DOHH2 (cell line): ENCODE data around the gene SNRNP35.

Source experiments
- CTCF ChIP-seq: fragments of 200-600 bp; sonication (generic); IDR thresholded peaks from one replicate; pipeline ENCODE4 v1.5.1; 2014; ENCODE audit warnings: antibody characterized with exemption, mild to moderate bottlenecking, low read depth, low read length; ENCODE audit not compliant: poor library complexity, severe bottlenecking
- EZH2phosphoT487 ChIP-seq: fragments of 200-600 bp; sonication (generic); IDR thresholded peaks from 2 replicates; pipeline ENCODE4 v1.6.1; 2017; ENCODE audit warnings: borderline replicate concordance, mild to moderate bottlenecking, antibody characterized with exemption, low read length, moderate library complexity, mixed read lengths

- no peak for TF ChIP-seq EZH2phosphoT487
- no peak for TF ChIP-seq CTCF
Observed at GRCh38 chr12:123478762-123479161, 20.8 kb downstream of the SNRNP35 start.
